A673 (cell line): ENCODE measurements around the gene TSPAN13. TPM values are rescaled to one million over a fixed set of nuclear protein-coding genes. Genes with fewer than 3 reads are reported as not detected.

Experiments
- BruUV-seq: library from RNA; stranded (reverse); fragments of 400-500 nt; replicated peaks from 2 replicates; lab custom pipeline; 2021; lab: Mats Ljungman, UMichigan
- CTCF ChIA-PET: fragments of 300-600 bp; sonication (Branson Sonifier 250); formaldehyde crosslinking; loops from one replicate; lab custom pipeline; 2022; ENCODE audit warnings: antibody characterized with exemption; lab: Charles Lee
- POLR2A ChIA-PET: fragments of 300-600 bp; sonication (Branson Sonifier 250); formaldehyde crosslinking; loops from one replicate; lab custom pipeline; 2022; ENCODE audit warnings: antibody characterized with exemption; ENCODE audit not compliant: low non-redundant PET; lab: Charles Lee
- DNase-seq: peaks from one replicate; pipeline ENCODE4 v3.0.0-alpha.2; 2015; ENCODE audit warnings: low spot score
- H3K27ac ChIP-seq: fragments of 200-600 bp; sonication (generic); 2 replicates; pipeline ENCODE4 v1.5.1; 2016; ENCODE audit warnings: mixed run types, low read depth, mild to moderate bottlenecking, mixed read lengths, antibody characterized with exemption, low read length; ENCODE audit not compliant: poor library complexity, severe bottlenecking
- H3K27me3 ChIP-seq: fragments of 200-600 bp; sonication (generic); replicated peaks from 2 replicates; pipeline ENCODE4 v1.6.1; 2017; ENCODE audit warnings: mixed run types, low read depth, mild to moderate bottlenecking, mixed read lengths, antibody characterized with exemption, low read length; ENCODE audit not compliant: insufficient read depth, poor library complexity
- H3K36me3 ChIP-seq: fragments of 200-600 bp; sonication (generic); 2 replicates; pipeline ENCODE4 v1.6.1; 2016; ENCODE audit warnings: mixed run types, mild to moderate bottlenecking, mixed read lengths, antibody characterized with exemption, low read length; ENCODE audit not compliant: insufficient read depth, poor library complexity, severe bottlenecking
- H3K4me1 ChIP-seq: fragments of 200-600 bp; sonication (generic); 2 replicates; pipeline ENCODE4 v1.6.1; 2017; ENCODE audit warnings: mixed run types, mild to moderate bottlenecking, mixed read lengths, antibody characterized with exemption, low read length; ENCODE audit not compliant: insufficient read depth, poor library complexity, severe bottlenecking
- H3K4me3 ChIP-seq: fragments of 200-600 bp; sonication (generic); 2 replicates; pipeline ENCODE4 v1.5.1; 2016; ENCODE audit warnings: low read depth, mixed run types, mild to moderate bottlenecking, mixed read lengths, low read length; ENCODE audit not compliant: poor library complexity, severe bottlenecking
- H3K9me3 ChIP-seq: fragments of 200-600 bp; sonication (generic); 2 replicates; pipeline ENCODE4 v1.6.1; 2016; ENCODE audit warnings: mixed run types, low read depth, mild to moderate bottlenecking, mixed read lengths, antibody characterized with exemption, low read length; ENCODE audit not compliant: poor library complexity, severe bottlenecking
- CTCF ChIP-seq: fragments of 300-800, 200-600 bp; sonication (generic); conservative IDR thresholded peaks from 2 replicates; pipeline ENCODE4 v1.5.1; 2017; ENCODE audit warnings: low read depth, mild to moderate bottlenecking, antibody characterized with exemption, low read length, moderate library complexity, mixed read lengths
- EZH2 ChIP-seq: fragments of 200-600 bp; sonication (generic); IDR thresholded peaks from 2 replicates; pipeline ENCODE4 v1.6.1; 2017; ENCODE audit warnings: borderline replicate concordance, low read depth, mild to moderate bottlenecking, mixed read lengths, antibody characterized with exemption, low read length; ENCODE audit not compliant: poor library complexity, severe bottlenecking
- intact Hi-C: fragments of 100-400 bp; cut with micrococcal nuclease; formaldehyde crosslinking; loops from one replicate; pipeline ENCODE4 v1.10.0; 2022; ENCODE audit not compliant: unreplicated experiment
- total RNA-seq: library from RNA; stranded (reverse); gene quantifications from 2 replicates; pipeline ENCODE4 v1.2.3, GENCODE V29; 2021

Gene TSPAN13
- total RNA-seq, 1 experiment from 2014 or later: 157 TPM

GRCh38 chr7:16747102-16747501 is 6.5 kb upstream of the TSPAN13 start:
- Histone ChIP-seq H3K27me3 (no peaks in the 10 kb centered on the region), H3K9me3 (no peaks in the 10 kb centered on the region), H3K4me3 (no peak overlapping the region), H3K27ac (no peak overlapping the region), H3K36me3 (no peaks in the 10 kb centered on the region), H3K4me1 (no peaks in the 10 kb centered on the region)
- intact Hi-C loops: no loop called here
- no peak for DNase-seq
- POLR2A ChIA-PET: no interaction called here
- CTCF ChIA-PET: no interaction called here
- no peak for TF ChIP-seq CTCF
- TF ChIP-seq EZH2: no peak
- no TSS peak for BruUV-seq

GRCh38 chr7:16753932-16754855 is 639 bp downstream of the TSPAN13 start:
- intact Hi-C loops: no loop called here
- BruUV-seq: no TSS peak
- Histone ChIP-seq H3K9me3 (no peaks in the 10 kb centered on the region), H3K36me3 (no peaks in the 10 kb centered on the region), H3K4me3 (peak overlapping the region; percentile 75), H3K27me3 (no peaks in the 10 kb centered on the region), H3K27ac (peak overlapping the region; percentile 66), H3K4me1 (peaks cover 14% of the 10 kb centered on the region)
- TF ChIP-seq EZH2 (no peak), CTCF (no peak)
- POLR2A ChIA-PET: no interaction called here
- CTCF ChIA-PET: no interaction called here
- peak; percentile 67 for DNase-seq

GRCh38 chr7:16754856-16755317 is 1.3 kb downstream of the TSPAN13 start:
- TSS peak; percentile 49 for BruUV-seq
- DNase-seq: no peak
- H3K4me1 ChIP-seq: peaks cover 20% of the 10 kb centered on the region
- H3K36me3 ChIP-seq: no peaks in the 10 kb centered on the region
- intact Hi-C loops: no loop called here
- ChIA-PET POLR2A (no interaction called here), CTCF (no interaction called here)
- H3K9me3 ChIP-seq: no peaks in the 10 kb centered on the region
- no peak overlapping the region for H3K27ac ChIP-seq
- peak overlapping the region; percentile 75 for H3K4me3 ChIP-seq
- TF ChIP-seq CTCF: no peak
- no peak for TF ChIP-seq EZH2
- H3K27me3 ChIP-seq: no peaks in the 10 kb centered on the region
